K562 (cell line): ENCODE measurements around the gene AMPD3. TPM values are rescaled to one million over a fixed set of nuclear protein-coding genes. Genes with fewer than 3 reads are reported as not detected.

ENCODE experiments used
- ATAC-seq: fragments of 200-7000 bp; cut with Tn5 transposase; 3 replicates; pipeline ENCODE4 v1.9.1; 2020; ENCODE audit warnings: moderate library complexity
- BruUV-seq: library from RNA; stranded (reverse); fragments of 400-500 nt; replicated peaks from 2 replicates; lab custom pipeline; 2021; lab: Mats Ljungman, UMichigan
- CTCF ChIA-PET: fragments of 300-600 bp; formaldehyde crosslinking; extraction: SDS; loops from one replicate; lab custom pipeline; 2021; ENCODE audit warnings: low intra/inter-chr PET ratio; lab: Yijun Ruan, JAX
- POLR2A ChIA-PET: fragments of 300-600, 350-650 bp; sonication (Branson Sonifier 250); formaldehyde crosslinking; extraction: SDS; loops from one replicate; lab custom pipeline; 2021; ENCODE audit warnings: antibody characterized with exemption, inconsistent platforms; lab: Yijun Ruan, JAX
- DNase-seq, 4 experiments: peaks; one replicate each; pipeline versions ENCODE4 v3.0.0 to v3.0.0-alpha.2; 2011 to 2018; ENCODE audit warnings: low spot score in 3 of 4, mixed read lengths in 3 of 4; ENCODE audit errors: extremely low read depth in 1 of 4
- FAIRE-seq: peaks from 2 replicates; lab custom pipeline; 2011; peaks lifted over from hg19 to GRCh38; lab: Jason Lieb, UNC
- H2AFZ ChIP-seq: 2 replicates; pipeline ENCODE4 v1.6.0; 2011; ENCODE audit warnings: low read depth, low read length, control low read depth, inconsistent platforms
- H3K27ac ChIP-seq: fragments of 200-600 bp; 3 replicates; pipeline ENCODE4 v1.8.0; 2011; ENCODE audit warnings: low read depth, mild to moderate bottlenecking, control low read depth, inconsistent platforms, low read length, moderate library complexity, mixed read lengths; ENCODE audit errors: extremely low read depth
- H3K27me3 ChIP-seq, 2 experiments: fragments of 300-600 bp in 1 of 2; 2 replicates in 1 of 2; 3 replicates in 1 of 2; pipeline versions ENCODE4 v1.6.0 to v1.8.0; 2011; ENCODE audit warnings: inconsistent platforms in 2 of 2, low read length in 2 of 2, mild to moderate bottlenecking in 1 of 2, mixed read lengths in 1 of 2, moderate library complexity in 1 of 2; ENCODE audit not compliant: control insufficient read depth in 2 of 2, insufficient read depth in 2 of 2
- H3K36me3 ChIP-seq: fragments of 300-600 bp; 3 replicates; pipeline ENCODE4 v1.8.0; 2011; ENCODE audit warnings: mild to moderate bottlenecking, low read length, inconsistent platforms; ENCODE audit not compliant: control insufficient read depth, insufficient read depth
- H3K4me1 ChIP-seq, 2 experiments: fragments of 200-600 bp in 1 of 2; replicated peaks in 1 of 2; 2 replicates in 1 of 2; 3 replicates in 1 of 2; pipeline versions ENCODE4 v1.5.1 to v1.8.0; 2011; ENCODE audit warnings: inconsistent platforms in 2 of 2, low read length in 2 of 2, mild to moderate bottlenecking in 1 of 2, mixed read lengths in 1 of 2, moderate library complexity in 1 of 2; ENCODE audit not compliant: control insufficient read depth in 2 of 2, insufficient read depth in 2 of 2
- H3K4me2 ChIP-seq: 2 replicates; pipeline ENCODE4 v1.6.1; 2011; ENCODE audit warnings: low read length, control low read depth, inconsistent platforms, mixed read lengths; ENCODE audit not compliant: insufficient read depth
- H3K4me3 ChIP-seq: fragments of 200-600 bp; sonication (generic), shearing (Covaris generic); 2 replicates; pipeline ENCODE4 v1.5.1; 2016; ENCODE audit warnings: control low read depth, inconsistent platforms
- H3K79me2 ChIP-seq: fragments of 200-600 bp; 3 replicates; pipeline ENCODE4 v1.8.0; 2011; ENCODE audit warnings: low read length, inconsistent platforms; ENCODE audit not compliant: control insufficient read depth, insufficient read depth
- H3K9ac ChIP-seq, 2 experiments: 2 replicates each; pipeline versions ENCODE4 v1.6.0 to v1.6.1; 2011; ENCODE audit warnings: low read depth in 2 of 2, low read length in 2 of 2, control low read depth in 1 of 2, inconsistent platforms in 1 of 2, mild to moderate bottlenecking in 1 of 2, mixed read lengths in 1 of 2; ENCODE audit not compliant: insufficient read depth in 1 of 2
- H3K9me1 ChIP-seq: one replicate; pipeline ENCODE4 v1.6.0; 2011; ENCODE audit warnings: inconsistent platforms, mild to moderate bottlenecking, low read length, moderate library complexity; ENCODE audit not compliant: control insufficient read depth, insufficient read depth
- H3K9me3 ChIP-seq: replicated peaks from 2 replicates; pipeline ENCODE4 v1.5.1; 2011; ENCODE audit warnings: low read depth, low read length, inconsistent platforms; ENCODE audit not compliant: control insufficient read depth, insufficient read depth
- H4K20me1 ChIP-seq: replicated peaks from 2 replicates; pipeline ENCODE4 v1.6.1; 2011; ENCODE audit warnings: low read length, inconsistent platforms, mixed read lengths; ENCODE audit not compliant: control insufficient read depth, insufficient read depth
- CTBP1 ChIP-seq: fragments of 450-650 bp; IDR thresholded peaks from 2 replicates; pipeline ENCODE4 v1.6.1; 2016; ENCODE audit warnings: borderline replicate concordance
- MEF2A ChIP-seq: IDR thresholded peaks from 2 replicates; pipeline ENCODE4 v1.6.1; 2011; ENCODE audit warnings: low read depth, mild to moderate bottlenecking, low read length, moderate library complexity; ENCODE audit not compliant: control insufficient read depth
- PKNOX1 ChIP-seq: fragments of 450-650 bp; IDR thresholded peaks from 2 replicates; pipeline ENCODE4 v1.6.1; 2016
- SPI1 ChIP-seq: IDR thresholded peaks from 2 replicates; pipeline ENCODE4 v1.6.1; 2011; ENCODE audit warnings: low read depth, low read length, control low read depth, borderline replicate concordance
- UBTF ChIP-seq, 2 experiments: IDR thresholded peaks; 2 replicates each; pipeline ENCODE4 v1.6.1; 2012; ENCODE audit warnings: improper control_type of control experiment in 2 of 2, low read depth in 2 of 2, low read length in 2 of 2, borderline replicate concordance in 1 of 2
- VEZF1 ChIP-seq: fragments of 200-800 bp; sonication (Bioruptor generic); IDR thresholded peaks from 2 replicates; pipeline ENCODE4 v1.6.1; 2017; ENCODE audit warnings: missing genetic modification characterization, missing compliant biosample characterization
- ZNF586 ChIP-seq: fragments of 450-650 bp; formaldehyde crosslinking; conservative IDR thresholded peaks from 2 replicates; pipeline ENCODE4 v1.4.0; 2020; ENCODE audit warnings: mild to moderate bottlenecking, moderate library complexity
- WGBS: fragments of 100-300 bp; shearing (Covaris generic); methylation state at CpG from one replicate; pipeline ENCODE4 v1.1.6; 2016; ENCODE audit warnings: low coverage, mixed read lengths; ENCODE audit not compliant: insufficient coverage; ENCODE audit errors: missing lambda C conversion rate; 5-methylcytosine and 5-hydroxymethylcytosine counted together
- in situ Hi-C: fragments of 300-500 bp; cut with MboI; formaldehyde crosslinking; loops from 4 replicates; pipeline ENCODE4 v1.15.0; 2018; ENCODE audit warnings: inconsistent platforms, mixed read lengths
- intact Hi-C: fragments of 100-400 bp; cut with micrococcal nuclease; formaldehyde crosslinking; loops from 2 replicates; pipeline ENCODE4 v1.14.2; 2022
- polyA plus RNA-seq, 8 experiments: library from polyadenylated mRNA; depleted of rRNA in 4 of 8; stranded (reverse) in 5 of 8; unstranded in 3 of 8; fragments of >200 nt; fragmentation: Nextera tagmentation in 2 of 8; fragmentation: Illumina TruSeq in 1 of 8; extraction: Ambion mirVana in 2 of 8; extraction: Trizol in 1 of 8; gene quantifications; 2 replicates each; pipeline versions ENCODE4 v1.2.1 to v1.2.3, GENCODE V29; 2011 to 2014; ENCODE audit warnings: inconsistent platforms in 1 of 8, missing spikeins in 1 of 8
- total RNA-seq, 7 experiments: library from RNA; depleted of rRNA in 6 of 7; stranded (reverse); fragments of >200 nt in 6 of 7; fragmentation: Illumina TruSeq in 2 of 7; extraction: Trizol in 2 of 7; gene quantifications; 2 replicates each; pipeline versions ENCODE4 v1.2.1 to v1.2.3, GENCODE V29; 2011 to 2021; ENCODE audit warnings: low replicate concordance in 1 of 7

AMPD3 gene
- total and polyA plus RNA-seq, 9 of the 15 experiments (the other 6 are each of a cell fraction or from before 2014, with no cell fraction given), result 4.4 to 23.6 (median 11.2) TPM

- peaks cover 37 to 38% of the 10 kb centered on the region in 2 experiments for H3K4me1 ChIP-seq
- H3K4me2 ChIP-seq, result peak overlapping the region; percentile 90
- H3K9ac ChIP-seq, result peak overlapping the region; percentile 40 to 84; a peak in 3 of 4 replicates
- 45% methylated on average over 7 of the region's 7 CpGs for WGBS
- ChIA-PET CTCF (no interaction called here), POLR2A (interaction anchor here (0.7 to 2.1 kb wide), 4 partner anchors 9 to 74 kb away, joined by 3 to 6 read pairs (median 6); no protein-coding TSS in a partner anchor)
- ATAC-seq, result peak; percentile 7
- no peaks in the 10 kb centered on the region for H3K9me1 ChIP-seq
- in situ Hi-C loops, result no loop called here
- H4K20me1 ChIP-seq, result no peaks in the 10 kb centered on the region
- peak; percentile 27 to 68 (median 46) for DNase-seq
- H3K79me2 ChIP-seq, result peaks cover 54% of the 10 kb centered on the region
- H2AFZ ChIP-seq, result peak overlapping the region; percentile 5; the same call in 1 of the 2 replicates
- FAIRE-seq, result no peak
- H3K27ac ChIP-seq, result peak overlapping the region; percentile 49
- peak overlapping the region; percentile 19 for H3K4me3 ChIP-seq
- intact Hi-C loops, result loop anchor here (5.0 kb wide), 4 partner anchors 33 to 193 kb away; no protein-coding TSS in a partner anchor
- H3K9me3 ChIP-seq, result no peaks in the 10 kb centered on the region
- no peaks in the 10 kb centered on the region for H3K27me3 ChIP-seq
- BruUV-seq, result no TSS peak
- H3K36me3 ChIP-seq, result peaks cover 34% of the 10 kb centered on the region
- TF ChIP-seq ZNF586 (CRISPR knock-in tag), result no peak
- 0 out of 2 replicates have a peak, but pooled peaks have one; percentile 17 for TF ChIP-seq CTBP1
- TF ChIP-seq VEZF1, result peak; percentile 21; the same call in 1 of the 2 replicates
- peak; percentile 57; the same call in 1 of the 2 replicates for TF ChIP-seq SPI1
- peak; percentile 72 for TF ChIP-seq PKNOX1
- TF ChIP-seq UBTF (IDR thresholded peaks at IDR 0.05; ENCODE audit: borderline replicate concordance in 1 of 2, low read depth in 2 of 2, low read length in 2 of 2), result 0 out of 4 replicates have a peak, but pooled peaks of 1 of the 2 experiments have one; percentile 32
- no peak for TF ChIP-seq MEF2A
Measured at GRCh38 chr11:10459029-10459970, 4.2 kb downstream of the AMPD3 start.
